ENCODE results near the gene ZDHHC8. TPM values are rescaled to one million over a fixed set of nuclear protein-coding genes. Genes with fewer than 3 reads are reported as not detected.

Gene ZDHHC8
- total and polyA plus RNA-seq, 7 donors = 1.8 to 26.0 (median 5.4) TPM

DNA sequence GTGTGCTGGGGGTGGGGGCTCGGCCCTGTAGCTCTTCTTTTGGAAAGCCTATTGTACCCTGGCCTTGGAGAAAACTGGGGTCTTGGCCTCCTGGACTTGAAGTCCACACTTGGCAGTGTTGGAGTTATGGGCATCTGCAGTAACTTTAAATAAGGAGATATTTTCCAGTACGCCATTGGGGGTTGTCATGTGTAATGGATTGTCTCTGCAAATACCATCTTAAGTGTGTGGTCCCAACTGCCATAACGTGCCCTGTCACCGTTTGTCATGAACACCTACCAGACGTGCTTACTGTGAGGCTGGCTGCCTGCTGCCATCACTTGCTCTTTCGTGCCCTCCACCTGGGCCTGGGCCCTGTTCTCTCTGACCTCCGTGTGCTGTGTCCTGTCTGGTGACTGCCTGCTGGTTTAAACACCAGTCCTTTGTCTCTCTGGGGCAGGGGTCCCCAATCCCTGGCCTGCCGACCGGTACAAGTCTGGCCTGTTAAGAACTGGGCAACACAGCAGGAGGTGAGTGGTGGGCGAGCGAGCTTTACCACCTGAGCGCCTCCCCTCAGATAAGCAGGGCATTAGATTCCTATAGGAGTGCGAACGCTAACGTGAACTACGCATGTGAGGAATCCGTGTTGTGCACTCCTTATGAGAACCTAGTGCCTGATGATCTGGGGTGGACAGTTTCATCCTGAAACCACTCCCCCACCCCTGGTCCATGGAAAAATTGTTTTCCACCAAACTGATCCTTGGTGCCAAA, 3.6 kb upstream of the ZDHHC8 start:
- H3K27ac ChIP-seq = no peak overlapping the region
- no peak overlapping the region for H3K4me3 ChIP-seq
- WGBS, 2 donors = 82 to 86% methylated on average over 17 of the region's 17 CpGs
- no peaks in the 10 kb centered on the region for H3K9me3 ChIP-seq
- no peak for TF ChIP-seq POLR2AphosphoS5 (IDR thresholded peaks at IDR 0.05)
- intact Hi-C loops (cut with DNase I) = no loop called here
- H3K36me3 ChIP-seq = peaks cover 0 to 47% (median 18%) of the 10 kb centered on the region in 4 donors
- DNase-seq = no peak
- H3K27me3 ChIP-seq = no peaks in the 10 kb centered on the region
- H3K4me1 ChIP-seq = peaks cover 0 to 18% (median 16%) of the 10 kb centered on the region in 4 donors

DNA sequence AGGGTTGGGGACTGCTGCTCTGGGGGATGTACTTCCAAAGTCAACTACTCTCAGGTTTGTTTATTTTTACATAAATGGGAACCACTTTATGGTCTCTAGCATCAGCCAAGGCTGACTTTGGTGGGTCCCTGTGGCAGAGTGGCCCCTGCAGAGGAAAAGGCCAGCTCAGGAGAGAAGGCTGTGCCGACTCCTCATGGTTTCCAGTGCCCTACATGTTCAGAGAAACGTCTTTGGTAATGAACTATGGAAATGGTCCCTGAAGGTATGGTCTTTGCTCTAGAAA, 3.0 kb upstream of the ZDHHC8 start:
- Histone ChIP-seq H3K27ac (no peak overlapping the region), H3K4me3 (no peak overlapping the region), H3K27me3 (no peaks in the 10 kb centered on the region), H3K4me1 (peaks cover 0 to 24% (median 21%) of the 10 kb centered on the region in 4 donors), H3K9me3 (no peaks in the 10 kb centered on the region), H3K36me3 (peaks cover 0 to 44% (median 18%) of the 10 kb centered on the region in 4 donors)
- intact Hi-C loops (cut with DNase I) = no loop called here
- 51 to 69% methylated on average over 2 of the region's 2 CpGs for WGBS, 2 donors
- TF ChIP-seq EP300 (IDR thresholded peaks at IDR 0.05) (no peak), POLR2A (IDR thresholded peaks at IDR 0.05) (no peak), POLR2AphosphoS5 (IDR thresholded peaks at IDR 0.05) (no peak)
- TF ChIP-seq, protein P1, sequence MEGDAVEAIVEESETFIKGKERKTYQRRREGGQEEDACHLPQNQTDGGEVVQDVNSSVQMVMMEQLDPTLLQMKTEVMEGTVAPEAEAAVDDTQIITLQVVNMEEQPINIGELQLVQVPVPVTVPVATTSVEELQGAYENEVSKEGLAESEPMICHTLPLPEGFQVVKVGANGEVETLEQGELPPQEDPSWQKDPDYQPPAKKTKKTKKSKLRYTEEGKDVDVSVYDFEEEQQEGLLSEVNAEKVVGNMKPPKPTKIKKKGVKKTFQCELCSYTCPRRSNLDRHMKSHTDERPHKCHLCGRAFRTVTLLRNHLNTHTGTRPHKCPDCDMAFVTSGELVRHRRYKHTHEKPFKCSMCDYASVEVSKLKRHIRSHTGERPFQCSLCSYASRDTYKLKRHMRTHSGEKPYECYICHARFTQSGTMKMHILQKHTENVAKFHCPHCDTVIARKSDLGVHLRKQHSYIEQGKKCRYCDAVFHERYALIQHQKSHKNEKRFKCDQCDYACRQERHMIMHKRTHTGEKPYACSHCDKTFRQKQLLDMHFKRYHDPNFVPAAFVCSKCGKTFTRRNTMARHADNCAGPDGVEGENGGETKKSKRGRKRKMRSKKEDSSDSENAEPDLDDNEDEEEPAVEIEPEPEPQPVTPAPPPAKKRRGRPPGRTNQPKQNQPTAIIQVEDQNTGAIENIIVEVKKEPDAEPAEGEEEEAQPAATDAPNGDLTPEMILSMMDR (IDR thresholded peaks at IDR 0.05) = no peak
- DNase-seq = no peak

DNA sequence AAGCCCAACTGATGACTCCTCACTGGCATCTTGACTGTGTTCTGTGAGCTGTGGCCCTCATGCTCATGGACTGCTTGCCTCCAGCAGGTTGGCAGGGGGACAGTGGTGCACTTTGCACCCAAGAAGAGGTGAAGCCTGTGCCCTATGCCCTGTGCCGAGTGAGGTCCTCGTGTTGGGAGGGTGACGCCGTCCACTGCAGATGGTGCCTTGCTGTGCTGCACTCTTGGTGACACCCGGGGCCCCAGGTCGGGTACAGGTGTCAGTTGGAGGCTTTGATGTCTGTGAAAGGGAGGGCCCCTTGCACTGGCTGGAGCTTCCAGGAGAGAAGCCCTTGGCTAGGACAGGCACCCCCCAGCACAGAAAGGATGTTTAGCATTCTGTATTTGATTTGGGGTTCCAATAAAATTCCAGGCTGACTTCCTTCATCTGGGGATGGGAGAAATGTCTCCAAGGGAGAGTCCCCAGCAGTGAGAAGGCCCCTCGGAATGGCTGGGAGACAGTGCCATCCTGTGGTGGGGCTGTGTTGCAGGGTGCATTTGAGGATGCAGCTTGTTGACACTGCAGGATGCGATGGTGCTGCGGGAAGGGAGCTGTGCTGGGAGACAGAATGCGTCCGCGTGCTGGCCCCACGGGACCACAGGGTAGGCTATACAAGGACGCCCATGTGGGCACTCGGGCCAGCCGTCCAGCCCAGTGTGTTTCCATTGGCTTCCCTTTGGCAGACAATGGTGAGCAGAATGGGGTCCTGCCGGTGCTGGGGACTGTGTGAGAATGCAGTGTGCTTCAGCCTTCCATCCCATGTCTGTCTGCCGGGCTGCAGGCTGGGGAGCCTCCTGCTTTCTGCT, 2.5 kb upstream of the ZDHHC8 start:
- Histone ChIP-seq H3K27ac (no peak overlapping the region), H3K9me3 (no peaks in the 10 kb centered on the region), H3K4me1 (peaks cover 0 to 29% (median 27%) of the 10 kb centered on the region in 4 donors), H3K36me3 (peaks cover 0 to 39% (median 15%) of the 10 kb centered on the region in 4 donors), H3K4me3 (no peak overlapping the region), H3K27me3 (no peaks in the 10 kb centered on the region)
- WGBS, 2 donors = 25 to 43% methylated on average over 18 of the region's 18 CpGs
- TF ChIP-seq POLR2AphosphoS5 (IDR thresholded peaks at IDR 0.05) (peak in 1 of 4 donors; percentile 13), POLR2A (IDR thresholded peaks at IDR 0.05) (no peak)
- TF ChIP-seq, protein P1 (IDR thresholded peaks at IDR 0.05) = no peak
- intact Hi-C loops (cut with DNase I) = no loop called here
- no peak for DNase-seq

DNA sequence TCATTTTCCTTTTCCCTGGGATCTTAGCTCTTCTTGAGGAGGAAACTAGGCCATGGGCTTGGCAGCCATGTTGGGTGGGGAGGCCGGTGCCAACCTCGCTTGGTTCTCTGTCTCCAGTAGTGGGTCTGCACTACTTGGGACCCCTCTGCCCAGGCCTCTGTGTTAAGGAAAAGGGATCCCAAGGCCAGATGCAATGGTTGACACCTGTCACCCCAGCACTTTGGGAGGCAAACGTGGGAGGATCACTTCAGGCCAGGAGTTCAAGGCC, 1.9 kb upstream of the ZDHHC8 start:
- Histone ChIP-seq H3K27ac (no peak overlapping the region), H3K27me3 (no peaks in the 10 kb centered on the region), H3K9me3 (no peaks in the 10 kb centered on the region), H3K4me1 (peaks cover 0 to 35% (median 30%) of the 10 kb centered on the region in 4 donors), H3K36me3 (peaks cover 0 to 33% (median 15%) of the 10 kb centered on the region in 4 donors), H3K4me3 (no peak overlapping the region)
- TF ChIP-seq EP300 (IDR thresholded peaks at IDR 0.05) (no peak), POLR2A (IDR thresholded peaks at IDR 0.05) (no peak), POLR2AphosphoS5 (IDR thresholded peaks at IDR 0.05) (no peak)
- TF ChIP-seq, protein P1 (IDR thresholded peaks at IDR 0.05) = no peak
- no peak for DNase-seq
- WGBS, 2 donors = 59 to 92% methylated on average over 3 of the region's 3 CpGs
- intact Hi-C loops (cut with DNase I) = loop anchor here (5.0 to 10.0 kb wide), 3 partner anchors 47 to 275 kb away; partner anchors contain the start of genes DGCR8, GNB1L, RTL10 and TANGO2

DNA sequence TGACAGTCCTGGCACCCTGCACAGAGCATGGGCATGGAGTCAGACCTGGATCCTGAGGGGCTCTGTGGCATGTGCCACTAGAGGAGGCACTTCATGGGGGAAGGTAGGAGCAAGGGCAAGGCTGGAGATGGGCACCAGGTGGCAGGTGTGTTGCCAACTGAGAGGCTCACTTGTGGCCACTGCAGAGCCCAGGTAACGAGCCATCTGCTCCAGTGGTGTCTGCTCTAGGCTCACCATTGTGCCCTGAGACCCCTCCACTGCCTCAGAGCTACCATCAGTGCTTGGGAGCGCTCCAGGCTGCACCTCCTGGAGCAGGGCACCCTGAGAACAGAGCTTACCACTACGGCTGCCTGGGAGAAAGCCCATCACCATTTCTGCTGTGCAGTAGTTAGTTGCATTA, 1.3 kb upstream of the ZDHHC8 start:
- TF ChIP-seq POLR2AphosphoS5 (IDR thresholded peaks at IDR 0.05) (no peak), EP300 (IDR thresholded peaks at IDR 0.05) (no peak), POLR2A (IDR thresholded peaks at IDR 0.05) (no peak)
- TF ChIP-seq, protein P1 (IDR thresholded peaks at IDR 0.05) = no peak
- H3K27ac ChIP-seq = peak overlapping the region; percentile 91 to 99 (median 99)
- peaks cover 0 to 27% (median 12%) of the 10 kb centered on the region in 4 donors for H3K36me3 ChIP-seq
- H3K4me3 ChIP-seq = peak overlapping the region in 3 of 4 donors; percentile 77 to 100 (median 94)
- WGBS, 2 donors = 65 to 81% methylated on average over 3 of the region's 3 CpGs
- DNase-seq = no peak
- no peaks in the 10 kb centered on the region for H3K27me3 ChIP-seq
- no peaks in the 10 kb centered on the region for H3K9me3 ChIP-seq
- intact Hi-C loops (cut with DNase I) = loop anchor here (5.0 to 10.0 kb wide), 3 partner anchors 48 to 276 kb away; partner anchors contain the start of genes DGCR8, GNB1L, RTL10 and TANGO2
- peaks cover 0 to 41% (median 35%) of the 10 kb centered on the region in 4 donors for H3K4me1 ChIP-seq
